ENCODE measurements around the gene HORMAD2.

Gene HORMAD2, protein sequence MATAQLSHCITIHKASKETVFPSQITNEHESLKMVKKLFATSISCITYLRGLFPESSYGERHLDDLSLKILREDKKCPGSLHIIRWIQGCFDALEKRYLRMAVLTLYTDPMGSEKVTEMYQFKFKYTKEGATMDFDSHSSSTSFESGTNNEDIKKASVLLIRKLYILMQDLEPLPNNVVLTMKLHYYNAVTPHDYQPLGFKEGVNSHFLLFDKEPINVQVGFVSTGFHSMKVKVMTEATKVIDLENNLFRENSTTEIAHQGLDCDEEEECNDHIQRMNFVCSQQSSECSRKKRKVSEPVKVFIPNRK

GRCh38 chr22:30079952-30080533, at the start of gene HORMAD2:
TSS of gene HORMAD2 (plus strand) at chr22:30080464. CDS start at chr22:30093953, 13,489 bp downstream.
- no peak for DNase-seq (ENCODE audit: low read depth)

DNA sequence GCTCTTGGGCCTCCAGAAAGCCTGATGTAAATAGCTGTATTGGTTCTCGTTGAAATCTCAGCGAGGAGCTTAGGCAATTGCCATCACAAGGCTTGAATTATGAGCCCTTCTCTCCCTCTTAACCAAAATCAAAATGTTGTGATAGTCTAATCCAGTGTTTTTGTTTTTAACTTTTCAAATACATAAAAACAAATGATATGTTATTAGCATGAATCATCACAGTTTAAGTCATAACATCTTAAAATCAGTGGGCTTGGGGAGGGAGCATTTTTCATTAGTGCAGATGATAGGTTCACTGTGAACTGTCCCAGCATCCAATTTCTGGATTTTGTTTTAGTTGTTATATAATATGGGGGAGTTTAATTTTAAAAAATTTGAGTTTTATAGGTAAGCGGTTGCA, 48.9 kb upstream of the HORMAD2 start:
- no peak for DNase-seq (ENCODE audit: low read depth)

- DNase-seq (ENCODE audit: low read depth) = no peak
These were observed 48.4 kb upstream of the HORMAD2 start for GRCh38 chr22:30031764-30032455.

- no peak for DNase-seq (ENCODE audit: low read depth)
These were observed 47.1 kb upstream of the HORMAD2 start for GRCh38 chr22:30033137-30033536.

- no peak for DNase-seq (ENCODE audit: low read depth)
These were observed 46.4 kb upstream of the HORMAD2 start for GRCh38 chr22:30033901-30034300.

GRCh38 chr22:30036656-30037055, 43.6 kb upstream of the HORMAD2 start:
- DNase-seq (ENCODE audit: low read depth) = no peak

GRCh38 chr22:30038219-30038618, 42.0 kb upstream of the HORMAD2 start:
- DNase-seq (ENCODE audit: low read depth) = no peak

- DNase-seq (ENCODE audit: low read depth) = no peak
These were observed 39.6 kb upstream of the HORMAD2 start for GRCh38 chr22:30040499-30041260.

GRCh38 chr22:30041475-30041874, 38.8 kb upstream of the HORMAD2 start:
- DNase-seq (ENCODE audit: low read depth) = no peak

DNA sequence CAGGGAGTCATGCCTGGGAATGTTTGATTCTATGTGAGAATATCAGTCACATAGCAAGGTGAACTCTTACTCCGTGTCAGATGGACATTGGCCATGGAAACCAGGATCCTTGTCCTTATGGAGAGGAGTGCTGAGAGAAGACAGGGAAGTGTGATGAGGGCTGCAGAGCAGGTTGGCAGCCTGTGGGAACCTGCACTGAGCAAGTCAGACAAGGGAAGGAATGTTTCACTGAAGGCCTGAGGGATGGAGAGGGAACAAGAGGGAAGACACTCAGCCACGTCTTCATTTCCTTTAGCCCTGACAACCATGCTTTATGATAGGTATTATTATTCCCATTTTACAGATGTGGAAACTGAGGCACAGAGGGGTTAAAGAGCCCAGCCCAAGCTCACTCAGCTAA, 38.4 kb upstream of the HORMAD2 start:
- no peak for DNase-seq (ENCODE audit: low read depth)

- DNase-seq (ENCODE audit: low read depth) = no peak
These were observed 37.1 kb upstream of the HORMAD2 start for GRCh38 chr22:30043161-30043560.

GRCh38 chr22:30044369-30044768, 35.9 kb upstream of the HORMAD2 start:
- no peak for DNase-seq (ENCODE audit: low read depth)

- no peak for DNase-seq (ENCODE audit: low read depth)
These were observed 35.3 kb upstream of the HORMAD2 start for GRCh38 chr22:30044881-30045493.

- DNase-seq (ENCODE audit: low read depth) = no peak
These were observed 34.8 kb upstream of the HORMAD2 start for GRCh38 chr22:30045494-30045887.

DNA sequence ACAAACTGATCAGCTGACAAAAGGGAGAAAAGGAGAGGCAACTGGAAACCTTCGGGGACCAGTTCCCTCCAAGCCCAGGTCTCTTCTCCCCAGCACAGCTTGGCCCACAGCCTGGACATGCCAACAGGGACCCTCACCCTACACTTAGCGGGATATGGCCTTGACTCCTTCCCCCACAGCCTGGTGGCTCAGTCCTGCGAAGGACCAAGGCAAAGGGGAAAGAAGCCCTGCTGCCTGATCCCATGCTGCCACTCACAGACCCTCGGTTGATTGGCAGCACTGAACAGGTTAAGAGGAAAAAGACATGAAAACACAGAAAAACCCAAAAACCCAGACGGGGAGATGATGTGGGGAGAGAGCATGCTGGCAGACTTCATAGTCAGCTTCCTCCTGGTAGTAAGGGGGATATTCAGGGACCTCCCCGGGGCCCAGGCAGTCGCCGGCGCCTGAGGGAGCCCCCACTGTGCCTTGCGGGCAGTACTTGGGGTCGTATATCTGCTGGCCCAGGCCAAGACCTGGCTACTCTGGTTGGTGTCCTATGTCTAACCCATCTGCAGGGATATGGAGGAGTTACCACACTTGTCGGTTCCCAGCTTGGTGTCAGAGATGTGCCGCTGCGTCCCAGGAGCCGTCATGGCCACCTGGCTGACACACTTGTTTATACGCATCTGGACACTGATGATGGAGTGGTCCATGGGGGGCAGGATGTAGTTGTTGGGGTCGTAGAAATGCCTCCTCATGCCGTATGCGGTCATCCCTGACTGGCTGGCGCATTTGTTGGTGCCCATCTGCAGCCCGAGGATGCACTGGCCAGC, 34.2 kb upstream of the HORMAD2 start:
- DNase-seq (ENCODE audit: low read depth) = no peak

DNA sequence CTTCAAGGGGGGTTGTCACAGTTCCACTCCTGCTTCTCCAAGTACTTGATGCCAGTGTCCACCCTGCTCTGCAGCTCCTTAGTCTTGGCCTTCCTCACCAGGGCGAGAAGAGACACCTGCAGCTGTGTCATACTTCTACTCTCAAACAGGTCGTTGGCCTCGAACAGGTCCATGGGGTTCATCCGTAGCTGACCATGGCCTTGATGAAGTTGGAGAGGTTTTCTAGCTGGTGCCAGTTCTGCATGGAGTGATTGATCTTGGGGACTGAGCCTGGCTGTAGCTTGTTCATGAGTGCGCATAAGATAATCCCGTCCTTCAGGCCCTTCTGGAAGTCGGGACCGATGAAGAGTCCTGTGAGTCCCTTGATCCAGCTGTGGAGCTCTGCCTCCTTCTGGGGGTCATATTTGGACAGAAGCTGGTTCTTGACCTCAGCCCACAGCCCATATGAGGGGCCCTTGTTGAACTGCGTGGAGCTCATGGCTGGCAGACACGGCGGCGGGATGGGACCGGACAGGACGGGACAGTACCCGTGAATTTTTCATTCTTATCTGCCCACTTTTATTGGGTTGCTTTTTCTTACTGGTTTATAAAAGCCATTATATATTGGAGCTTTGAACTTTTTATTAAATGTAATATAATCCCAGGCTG, 33.4 kb upstream of the HORMAD2 start:
- DNase-seq (ENCODE audit: low read depth) = no peak

DNA sequence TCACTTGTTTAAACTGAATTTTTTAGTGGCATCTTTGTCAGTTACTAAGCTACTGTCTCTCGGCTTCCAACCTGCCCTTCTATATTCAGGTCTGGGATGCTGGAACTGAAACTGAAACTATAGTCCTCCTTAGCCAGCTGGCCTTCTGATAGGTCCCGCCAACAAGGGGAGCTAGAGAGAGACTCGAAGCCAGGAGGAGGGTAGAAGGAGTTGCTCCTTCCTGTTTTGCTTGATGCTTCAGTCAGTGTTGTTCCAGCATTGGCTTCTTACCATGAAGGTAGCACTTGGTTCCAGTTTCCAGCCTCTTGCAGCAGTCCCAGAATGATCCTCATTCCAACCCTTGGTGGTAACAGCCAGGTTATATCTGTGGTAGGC, 32.9 kb upstream of the HORMAD2 start:
- DNase-seq (ENCODE audit: low read depth) = no peak

DNA sequence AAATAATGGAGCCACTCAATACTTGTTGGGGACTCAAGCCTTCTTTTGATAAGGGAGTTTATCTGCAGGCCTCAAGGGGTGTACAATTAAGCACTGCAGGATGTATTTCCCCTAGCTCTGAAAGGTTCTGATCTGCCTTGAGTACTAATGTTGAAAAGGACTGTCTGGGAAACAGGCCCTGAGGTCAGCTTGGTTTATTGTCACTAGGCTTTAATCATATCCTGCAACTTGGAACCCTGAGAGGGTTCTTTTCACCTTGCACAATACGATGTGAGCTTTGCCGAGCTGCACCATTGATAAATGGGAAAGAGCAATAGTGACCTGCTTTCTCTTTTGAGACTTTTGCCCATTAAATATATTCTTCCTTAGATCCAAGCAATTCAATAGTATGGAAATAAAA, 31.6 kb upstream of the HORMAD2 start:
- no peak for DNase-seq (ENCODE audit: low read depth)

DNA sequence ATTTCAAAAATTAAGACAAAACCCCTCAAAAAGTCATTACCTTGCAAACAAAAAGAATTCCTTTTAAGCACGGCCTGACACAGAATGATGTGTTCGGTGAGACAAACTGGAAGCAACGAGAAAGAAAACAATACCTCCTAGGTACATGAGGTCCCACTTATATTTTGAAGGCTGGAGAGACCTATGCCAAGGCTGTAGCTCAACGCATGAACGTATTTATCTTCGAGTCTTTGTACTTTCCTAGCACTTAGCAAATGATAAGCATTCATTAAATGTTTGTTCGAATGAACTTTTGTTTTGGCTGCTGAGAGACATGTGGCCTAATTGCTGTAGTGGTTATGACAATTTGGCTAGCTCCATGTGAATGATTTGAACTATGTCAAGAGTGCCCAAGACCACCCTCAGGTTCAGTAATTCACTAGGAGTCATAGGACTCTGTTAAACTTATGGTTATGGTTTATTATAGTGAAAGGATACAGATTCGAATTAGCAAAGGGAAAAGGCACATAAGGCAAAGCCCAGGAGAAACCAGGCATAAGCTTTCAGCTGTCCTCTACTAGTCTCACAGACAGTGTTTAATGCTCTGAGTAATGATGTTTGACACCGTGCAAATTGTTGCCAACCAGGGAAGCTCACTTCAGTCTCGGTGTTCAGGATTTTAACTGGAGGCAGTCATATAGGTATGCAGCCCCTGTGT, 26.0 kb upstream of the HORMAD2 start:
- DNase-seq (ENCODE audit: low read depth) = no peak

- no peak for DNase-seq (ENCODE audit: low read depth)
These were observed 25.5 kb upstream of the HORMAD2 start for GRCh38 chr22:30054764-30055069.

Measured in stimulated activated CD8-positive, alpha-beta memory T cell treated with anti-CD3 and anti-CD28 coated beads, Interleukin-7, amount 100 ng/mL, for 24 hours (primary cell).